IMR-90 (cell line): ENCODE results near the gene PLSCR2.

Source experiments
- SMC3 ChIP-seq: fragments of 150-350 bp; IDR thresholded peaks from 2 replicates; pipeline ENCODE4 v1.6.1; 2016; ENCODE audit warnings: low read depth, mild to moderate bottlenecking, antibody characterized with exemption, low read length, moderate library complexity
- TF ChIP-seq, protein P1 (sequence below): conservative IDR thresholded peaks from 2 replicates; pipeline ENCODE4 v1.5.1; 2012; ENCODE audit warnings: mild to moderate bottlenecking, low read depth, low read length, improper control_type of control experiment

DNA sequence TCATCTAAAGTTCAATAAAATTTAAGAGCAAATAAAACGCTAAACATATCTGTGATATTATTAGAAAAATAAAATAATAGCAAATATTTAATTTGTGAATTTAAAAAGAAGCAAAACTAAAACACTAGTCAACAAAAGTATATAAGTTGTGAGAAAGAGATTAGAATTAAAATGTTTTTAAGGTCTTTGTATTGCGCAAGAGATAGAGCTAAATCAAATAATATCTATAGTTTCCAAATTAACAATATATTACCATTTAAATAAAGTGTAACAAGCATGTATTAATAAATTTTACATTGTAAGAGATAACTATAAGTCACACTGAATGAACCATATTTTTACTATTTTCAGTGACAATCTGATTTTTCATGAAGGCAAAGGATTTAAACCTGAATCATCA, 74.2 kb downstream of the PLSCR2 start:
- TF ChIP-seq, protein P1, sequence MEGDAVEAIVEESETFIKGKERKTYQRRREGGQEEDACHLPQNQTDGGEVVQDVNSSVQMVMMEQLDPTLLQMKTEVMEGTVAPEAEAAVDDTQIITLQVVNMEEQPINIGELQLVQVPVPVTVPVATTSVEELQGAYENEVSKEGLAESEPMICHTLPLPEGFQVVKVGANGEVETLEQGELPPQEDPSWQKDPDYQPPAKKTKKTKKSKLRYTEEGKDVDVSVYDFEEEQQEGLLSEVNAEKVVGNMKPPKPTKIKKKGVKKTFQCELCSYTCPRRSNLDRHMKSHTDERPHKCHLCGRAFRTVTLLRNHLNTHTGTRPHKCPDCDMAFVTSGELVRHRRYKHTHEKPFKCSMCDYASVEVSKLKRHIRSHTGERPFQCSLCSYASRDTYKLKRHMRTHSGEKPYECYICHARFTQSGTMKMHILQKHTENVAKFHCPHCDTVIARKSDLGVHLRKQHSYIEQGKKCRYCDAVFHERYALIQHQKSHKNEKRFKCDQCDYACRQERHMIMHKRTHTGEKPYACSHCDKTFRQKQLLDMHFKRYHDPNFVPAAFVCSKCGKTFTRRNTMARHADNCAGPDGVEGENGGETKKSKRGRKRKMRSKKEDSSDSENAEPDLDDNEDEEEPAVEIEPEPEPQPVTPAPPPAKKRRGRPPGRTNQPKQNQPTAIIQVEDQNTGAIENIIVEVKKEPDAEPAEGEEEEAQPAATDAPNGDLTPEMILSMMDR = no peak
- no peak for TF ChIP-seq SMC3
